ENCODE data around the gene PIK3CA.
"Not testable (repeated sequence)": the region's sequence is repeated elsewhere in the genome, so short reads cannot be mapped to it uniquely, and the experiment has no call there.

The PIK3CA gene

DNA sequence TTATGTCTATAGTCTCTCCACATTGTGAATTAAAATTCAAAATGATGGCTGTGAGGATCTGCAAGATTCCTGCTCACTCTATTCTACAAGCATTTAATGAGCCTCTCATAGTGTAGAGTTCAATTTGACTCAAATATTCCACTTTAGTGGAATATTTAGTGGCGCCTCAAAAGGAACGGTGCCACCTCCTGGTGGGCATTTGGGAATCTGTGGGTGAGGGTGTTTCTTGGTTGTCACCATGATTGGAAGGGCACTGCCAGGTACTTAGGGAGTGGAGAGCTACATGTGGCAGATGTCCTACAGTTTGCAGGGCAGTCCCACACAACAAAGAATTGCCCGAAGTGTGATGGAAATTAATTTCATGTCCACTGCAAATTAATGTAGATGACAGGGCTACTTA, 124.2 kb downstream of the PIK3CA start:
- H3K4me2 ChIP-seq (ENCODE audit: insufficient read depth, low read length, poor library complexity, severe bottlenecking): no peak overlapping the region
- DNase-seq (ENCODE audit: low spot score): no peak
- WGBS, 2 donors (ENCODE audit: extremely low coverage in 2 of 2, insufficient read length in 2 of 2, insufficient replicate concordance in 1 of 2): no CpG with 5 or more reads among the region's 3 CpGs
- no peak overlapping the region for H2BK5ac ChIP-seq (ENCODE audit: low read length)
- H3K9me3 ChIP-seq (replicated peaks in 1 of 2; ENCODE audit: control insufficient read depth in 2 of 2, insufficient read depth in 1 of 2, low read depth in 1 of 2, low read length in 2 of 2): no peaks in the 10 kb centered on the region
- no peak overlapping the region for H2AFZ ChIP-seq (ENCODE audit: low read length)
- H3K14ac ChIP-seq (ENCODE audit: low read length): no peak overlapping the region
- H3K18ac ChIP-seq (ENCODE audit: low read length): no peak overlapping the region
- no peak overlapping the region for H4K91ac ChIP-seq (ENCODE audit: low read depth, low read length, poor library complexity)
- H3K23ac ChIP-seq (ENCODE audit: low read depth, low read length, poor library complexity): no peak overlapping the region
- no peaks in the 10 kb centered on the region for H3K4me1 ChIP-seq (ENCODE audit: control insufficient read depth in 2 of 2, insufficient read depth in 1 of 2, low read depth in 1 of 2, low read length in 2 of 2)
- H2BK12ac ChIP-seq (ENCODE audit: low read length): no peak overlapping the region
- no peak overlapping the region for H3K27ac ChIP-seq (replicated peaks; ENCODE audit: low read length)
- H3K36me3 ChIP-seq (replicated peaks in 1 of 2; ENCODE audit: control insufficient read depth in 2 of 2, insufficient read depth in 2 of 2, low read length in 2 of 2): no peaks in the 10 kb centered on the region
- no peak overlapping the region for H3K9ac ChIP-seq (ENCODE audit: low read depth, low read length, poor library complexity)
- H4K8ac ChIP-seq (ENCODE audit: low read depth, low read length): no peak overlapping the region
- H2AK5ac ChIP-seq (ENCODE audit: low read depth, low read length): no peak overlapping the region
- H3K4ac ChIP-seq (ENCODE audit: low read length): no peak overlapping the region
- H3K79me1 ChIP-seq (ENCODE audit: low read depth, low read length): no peaks in the 10 kb centered on the region
- no peak overlapping the region for H2BK15ac ChIP-seq (ENCODE audit: low read length)
- H2BK120ac ChIP-seq (ENCODE audit: low read depth, low read length): no peak overlapping the region
- H3K4me3 ChIP-seq (ENCODE audit: low read length in 2 of 2): no peak overlapping the region
- peaks cover 0 to 2% (median 0%) of the 10 kb centered on the region in 3 experiments for H3K27me3 ChIP-seq (ENCODE audit: control insufficient read depth in 3 of 3, insufficient read depth in 3 of 3, low read depth in 1 of 3, low read length in 3 of 3)

DNA sequence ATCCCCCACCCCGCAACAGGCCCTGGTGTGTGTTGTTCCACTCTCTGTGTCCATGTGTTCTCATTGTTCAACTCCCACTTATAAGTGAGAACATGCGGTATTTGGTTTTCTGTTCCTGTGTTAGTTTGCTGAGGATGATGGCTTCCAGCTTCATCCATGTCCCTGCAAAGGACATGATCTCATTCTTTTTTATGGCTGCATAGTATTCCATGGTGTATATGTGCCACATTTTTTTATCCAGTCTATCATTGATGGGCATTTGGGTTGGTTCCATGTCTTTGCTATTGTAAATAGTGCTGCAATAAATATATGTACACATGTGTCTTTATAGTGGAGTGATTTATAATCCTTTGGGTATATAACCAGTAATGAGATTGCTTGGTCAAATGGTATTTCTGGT, 126.3 kb downstream of the PIK3CA start:
- H2AK5ac ChIP-seq (ENCODE audit: low read depth, low read length); H3K4ac ChIP-seq (ENCODE audit: low read length); H4K91ac ChIP-seq (ENCODE audit: low read depth, low read length, poor library complexity); H3K4me2 ChIP-seq (ENCODE audit: insufficient read depth, low read length, poor library complexity, severe bottlenecking); H3K4me3 ChIP-seq (ENCODE audit: low read length in 2 of 2); H2AFZ ChIP-seq (ENCODE audit: low read length); H3K4me1 ChIP-seq (ENCODE audit: control insufficient read depth in 2 of 2, insufficient read depth in 1 of 2, low read depth in 1 of 2, low read length in 2 of 2); H3K9me3 ChIP-seq (replicated peaks in 1 of 2; ENCODE audit: control insufficient read depth in 2 of 2, insufficient read depth in 1 of 2, low read depth in 1 of 2, low read length in 2 of 2); H3K27me3 ChIP-seq (ENCODE audit: control insufficient read depth in 3 of 3, insufficient read depth in 3 of 3, low read depth in 1 of 3, low read length in 3 of 3); DNase-seq (ENCODE audit: low spot score); H2BK12ac ChIP-seq (ENCODE audit: low read length); H3K27ac ChIP-seq (replicated peaks; ENCODE audit: low read length); H4K8ac ChIP-seq (ENCODE audit: low read depth, low read length); H2BK15ac ChIP-seq (ENCODE audit: low read length); H3K36me3 ChIP-seq (replicated peaks in 1 of 2; ENCODE audit: control insufficient read depth in 2 of 2, insufficient read depth in 2 of 2, low read length in 2 of 2); H3K9ac ChIP-seq (ENCODE audit: low read depth, low read length, poor library complexity); H3K14ac ChIP-seq (ENCODE audit: low read length); H3K23ac ChIP-seq (ENCODE audit: low read depth, low read length, poor library complexity); H3K79me1 ChIP-seq (ENCODE audit: low read depth, low read length); H3K18ac ChIP-seq (ENCODE audit: low read length); H2BK5ac ChIP-seq (ENCODE audit: low read length); H2BK120ac ChIP-seq (ENCODE audit: low read depth, low read length): not testable (repeated sequence)
- no CpG with 5 or more reads among the region's 2 CpGs for WGBS, 2 donors (ENCODE audit: extremely low coverage in 2 of 2, insufficient read length in 2 of 2, insufficient replicate concordance in 1 of 2)

DNA sequence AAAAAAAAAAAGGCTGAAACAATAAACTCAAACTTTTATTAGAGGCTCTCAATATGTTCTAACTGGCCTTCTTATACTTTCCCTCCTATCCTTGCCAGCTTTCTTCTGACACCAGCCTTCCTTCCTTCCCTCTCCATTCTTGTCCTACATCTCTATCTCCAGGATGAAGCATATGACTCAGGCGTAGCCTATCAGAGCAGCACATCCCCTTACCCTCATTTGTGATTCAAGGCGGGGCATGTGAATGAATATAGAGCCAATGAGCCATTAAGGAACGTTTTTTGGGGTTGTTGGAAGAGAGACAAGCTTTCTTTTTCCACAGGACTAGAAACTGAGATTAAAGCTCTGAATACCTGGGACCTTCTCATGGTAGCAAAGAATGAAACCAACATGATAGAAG, 127.8 kb downstream of the PIK3CA start:
- no peaks in the 10 kb centered on the region for H3K36me3 ChIP-seq (replicated peaks in 1 of 2; ENCODE audit: control insufficient read depth in 2 of 2, insufficient read depth in 2 of 2, low read length in 2 of 2)
- no peak overlapping the region for H4K91ac ChIP-seq (ENCODE audit: low read depth, low read length, poor library complexity)
- H3K23ac ChIP-seq (ENCODE audit: low read depth, low read length, poor library complexity): no peak overlapping the region
- no peak overlapping the region for H2BK12ac ChIP-seq (ENCODE audit: low read length)
- no peaks in the 10 kb centered on the region for H3K9me3 ChIP-seq (replicated peaks in 1 of 2; ENCODE audit: control insufficient read depth in 2 of 2, insufficient read depth in 1 of 2, low read depth in 1 of 2, low read length in 2 of 2)
- no peak overlapping the region for H2BK5ac ChIP-seq (ENCODE audit: low read length)
- H3K4me3 ChIP-seq (ENCODE audit: low read length in 2 of 2): no peak overlapping the region
- H2BK15ac ChIP-seq (ENCODE audit: low read length): no peak overlapping the region
- DNase-seq (ENCODE audit: low spot score): no peak
- no peak overlapping the region for H4K8ac ChIP-seq (ENCODE audit: low read depth, low read length)
- H2AFZ ChIP-seq (ENCODE audit: low read length): no peak overlapping the region
- H3K27me3 ChIP-seq (ENCODE audit: control insufficient read depth in 3 of 3, insufficient read depth in 3 of 3, low read depth in 1 of 3, low read length in 3 of 3): peaks cover 0 to 3% (median 0%) of the 10 kb centered on the region in 3 experiments
- no peak overlapping the region for H3K4ac ChIP-seq (ENCODE audit: low read length)
- no peaks in the 10 kb centered on the region for H3K79me1 ChIP-seq (ENCODE audit: low read depth, low read length)
- H3K4me2 ChIP-seq (ENCODE audit: insufficient read depth, low read length, poor library complexity, severe bottlenecking): no peak overlapping the region
- H3K4me1 ChIP-seq (ENCODE audit: control insufficient read depth in 2 of 2, insufficient read depth in 1 of 2, low read depth in 1 of 2, low read length in 2 of 2): no peaks in the 10 kb centered on the region
- no peak overlapping the region for H2BK120ac ChIP-seq (ENCODE audit: low read depth, low read length)
- no CpG with 5 or more reads among the region's 3 CpGs for WGBS, 2 donors (ENCODE audit: extremely low coverage in 2 of 2, insufficient read length in 2 of 2, insufficient replicate concordance in 1 of 2)
- H3K18ac ChIP-seq (ENCODE audit: low read length): no peak overlapping the region
- H2AK5ac ChIP-seq (ENCODE audit: low read depth, low read length): no peak overlapping the region
- no peak overlapping the region for H3K9ac ChIP-seq (ENCODE audit: low read depth, low read length, poor library complexity)
- H3K14ac ChIP-seq (ENCODE audit: low read length): no peak overlapping the region
- no peak overlapping the region for H3K27ac ChIP-seq (replicated peaks; ENCODE audit: low read length)

DNA sequence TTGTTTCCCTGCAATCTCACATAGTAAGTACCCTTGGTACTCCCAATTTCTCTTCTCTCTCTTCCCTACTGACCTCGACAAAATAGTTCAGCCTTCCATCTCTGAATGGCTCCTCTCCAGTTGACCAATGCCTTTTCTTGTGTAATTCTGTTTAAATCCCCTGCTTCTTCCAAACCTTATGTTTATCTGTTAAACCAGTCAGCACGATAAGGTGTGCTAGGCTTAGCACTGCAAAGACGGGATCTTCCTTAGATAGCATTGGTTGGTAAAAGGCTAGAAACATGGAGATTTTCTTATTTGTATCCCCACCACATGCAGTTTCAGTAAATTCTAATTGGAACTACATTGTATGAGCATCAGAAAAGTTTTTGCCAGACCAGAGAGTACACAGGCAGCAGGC, 128.6 kb downstream of the PIK3CA start:
- no peak overlapping the region for H3K18ac ChIP-seq (ENCODE audit: low read length)
- no peak overlapping the region for H2BK5ac ChIP-seq (ENCODE audit: low read length)
- no peak overlapping the region for H4K8ac ChIP-seq (ENCODE audit: low read depth, low read length)
- no peak for DNase-seq (ENCODE audit: low spot score)
- no peak overlapping the region for H2AFZ ChIP-seq (ENCODE audit: low read length)
- no peak overlapping the region for H2BK120ac ChIP-seq (ENCODE audit: low read depth, low read length)
- no peak overlapping the region for H3K23ac ChIP-seq (ENCODE audit: low read depth, low read length, poor library complexity)
- H3K36me3 ChIP-seq (replicated peaks in 1 of 2; ENCODE audit: control insufficient read depth in 2 of 2, insufficient read depth in 2 of 2, low read length in 2 of 2): no peaks in the 10 kb centered on the region
- H3K4me2 ChIP-seq (ENCODE audit: insufficient read depth, low read length, poor library complexity, severe bottlenecking): no peak overlapping the region
- no peak overlapping the region for H3K9ac ChIP-seq (ENCODE audit: low read depth, low read length, poor library complexity)
- WGBS, 2 donors (ENCODE audit: extremely low coverage in 2 of 2, insufficient read length in 2 of 2, insufficient replicate concordance in 1 of 2): no CpG with 5 or more reads among the region's 3 CpGs
- peaks cover 0 to 3% (median 0%) of the 10 kb centered on the region in 3 experiments for H3K27me3 ChIP-seq (ENCODE audit: control insufficient read depth in 3 of 3, insufficient read depth in 3 of 3, low read depth in 1 of 3, low read length in 3 of 3)
- H3K27ac ChIP-seq (replicated peaks; ENCODE audit: low read length): no peak overlapping the region
- H2AK5ac ChIP-seq (ENCODE audit: low read depth, low read length): no peak overlapping the region
- H3K9me3 ChIP-seq (replicated peaks in 1 of 2; ENCODE audit: control insufficient read depth in 2 of 2, insufficient read depth in 1 of 2, low read depth in 1 of 2, low read length in 2 of 2): no peaks in the 10 kb centered on the region
- no peak overlapping the region for H3K4ac ChIP-seq (ENCODE audit: low read length)
- H4K91ac ChIP-seq (ENCODE audit: low read depth, low read length, poor library complexity): no peak overlapping the region
- no peaks in the 10 kb centered on the region for H3K79me1 ChIP-seq (ENCODE audit: low read depth, low read length)
- no peak overlapping the region for H3K14ac ChIP-seq (ENCODE audit: low read length)
- no peak overlapping the region for H3K4me3 ChIP-seq (ENCODE audit: low read length in 2 of 2)
- H2BK12ac ChIP-seq (ENCODE audit: low read length): no peak overlapping the region
- H2BK15ac ChIP-seq (ENCODE audit: low read length): no peak overlapping the region
- no peaks in the 10 kb centered on the region for H3K4me1 ChIP-seq (ENCODE audit: control insufficient read depth in 2 of 2, insufficient read depth in 1 of 2, low read depth in 1 of 2, low read length in 2 of 2)

All from neuronal stem cell (in vitro differentiated cells).